Measurements from ENCODE around the gene PCBD2.

Gene PCBD2

DNA sequence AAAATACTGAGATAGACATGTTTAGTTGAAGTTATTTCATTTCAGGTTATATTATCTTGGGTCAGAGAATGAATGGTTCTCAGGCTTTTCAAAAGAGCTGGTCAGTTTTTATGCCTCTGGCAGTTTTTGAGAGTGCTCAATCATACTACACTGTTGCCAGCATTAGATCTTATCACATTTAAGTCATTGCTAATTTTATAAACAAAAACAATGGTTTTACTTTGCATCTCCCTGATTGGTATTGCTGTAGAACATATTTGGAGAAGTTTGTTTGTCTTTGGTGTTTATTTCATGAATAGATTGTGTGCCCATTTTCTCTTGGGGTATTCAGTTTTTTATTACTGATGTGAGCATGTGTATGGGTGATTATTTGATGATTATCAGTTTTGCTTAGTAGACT is 64.2 kb downstream of the PCBD2 start:
- no peaks in the 10 kb centered on the region for H3K27me3 ChIP-seq (ENCODE audit: insufficient read depth, low read length)
- no peak for TF ChIP-seq CTCF (IDR thresholded peaks at IDR 0.05; ENCODE audit: low read length)
- no peak for TF ChIP-seq EZH2 (IDR thresholded peaks at IDR 0.05; ENCODE audit: borderline replicate concordance, low read length)
- no peak overlapping the region for H3K27ac ChIP-seq (ENCODE audit: low read depth, low read length, poor library complexity, severe bottlenecking)

DNA sequence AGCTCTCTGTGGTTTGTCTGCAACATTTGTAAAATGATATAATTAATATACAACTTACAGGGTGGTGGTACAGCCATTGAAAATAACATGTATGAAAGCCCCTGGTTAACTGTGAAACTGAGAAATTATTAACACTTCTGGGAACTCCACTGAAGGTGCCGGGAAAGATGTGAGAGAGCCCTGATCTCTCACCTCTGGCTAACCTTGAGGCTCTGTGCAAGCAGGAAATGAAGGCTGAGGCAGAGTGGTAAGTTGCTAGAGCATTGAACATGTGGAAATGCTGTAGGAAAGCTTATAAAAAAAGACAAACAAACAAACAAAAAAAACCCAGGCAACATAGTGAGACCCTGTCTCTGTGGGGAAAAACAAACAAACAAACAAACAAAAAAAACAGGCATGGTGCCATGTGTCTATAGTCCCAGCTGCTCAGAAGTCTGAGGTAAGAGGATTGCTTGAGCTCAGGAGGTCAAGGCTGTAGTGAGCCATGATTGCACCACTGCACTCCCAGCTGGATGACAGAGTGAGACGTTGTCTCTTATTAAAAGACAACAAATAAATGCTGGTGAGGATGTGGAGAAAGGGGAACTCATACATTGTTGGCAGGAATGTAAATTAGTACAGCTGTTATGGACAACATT is 70.3 kb downstream of the PCBD2 start:
- no peaks in the 10 kb centered on the region for H3K27me3 ChIP-seq (ENCODE audit: insufficient read depth, low read length)
- H3F3A ChIP-seq (ENCODE audit: insufficient read depth, low read length): no peaks in the 10 kb centered on the region

More for the DNA sequence above, 64.2 kb downstream of the PCBD2 start:
- Histone ChIP-seq H3K9ac (ENCODE audit: low read length) (no peak overlapping the region), H3K79me2 (ENCODE audit: insufficient read depth, low read length) (no peaks in the 10 kb centered on the region), H3K4me1 (ENCODE audit: insufficient read depth, low read length, severe bottlenecking) (peaks cover 10% of the 10 kb centered on the region), H2AFZ (ENCODE audit: low read length) (no peak overlapping the region), H3K4me2 (ENCODE audit: low read length) (no peak overlapping the region), H4K20me1 (ENCODE audit: insufficient read depth, low read length) (no peaks in the 10 kb centered on the region), H3K36me3 (ENCODE audit: insufficient read depth, low read length) (no peaks in the 10 kb centered on the region), H3K9me2 (ENCODE audit: low read depth, low read length) (no peaks in the 10 kb centered on the region), H3K4me3 (ENCODE audit: low read depth, low read length, poor library complexity, severe bottlenecking) (no peak overlapping the region), H3K9me3 (ENCODE audit: low read length) (no peaks in the 10 kb centered on the region), H3F3A (ENCODE audit: insufficient read depth, low read length) (no peaks in the 10 kb centered on the region)

DNA sequence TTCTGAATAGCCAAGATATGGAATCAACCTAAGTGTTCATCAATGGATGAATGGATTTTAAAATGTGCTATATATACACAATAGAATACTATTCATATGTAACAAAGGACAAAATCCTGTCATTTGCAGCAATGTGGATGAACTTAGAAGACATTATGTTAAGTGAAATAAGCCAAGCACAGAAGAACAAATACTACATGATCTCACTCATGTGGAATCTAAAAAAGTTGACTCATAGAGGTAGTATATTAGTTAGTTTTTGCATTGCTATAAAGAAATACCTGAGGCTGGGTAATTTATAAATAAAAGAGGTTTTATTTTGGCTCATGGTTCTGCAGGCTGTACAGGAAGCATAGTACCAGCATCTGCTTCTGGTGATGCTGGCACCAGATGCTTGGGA is 70.9 kb downstream of the PCBD2 start:
- no peak overlapping the region for H3K9ac ChIP-seq (ENCODE audit: low read length)
- H3K9me3 ChIP-seq (ENCODE audit: low read length): peaks cover 9% of the 10 kb centered on the region
- H3K4me1 ChIP-seq (ENCODE audit: insufficient read depth, low read length, severe bottlenecking): no peaks in the 10 kb centered on the region
- no peak for TF ChIP-seq CTCF (IDR thresholded peaks at IDR 0.05; ENCODE audit: low read length)
- no peak for TF ChIP-seq EZH2 (IDR thresholded peaks at IDR 0.05; ENCODE audit: borderline replicate concordance, low read length)
- H3K9me2 ChIP-seq (ENCODE audit: low read depth, low read length): no peaks in the 10 kb centered on the region
- no peaks in the 10 kb centered on the region for H3K79me2 ChIP-seq (ENCODE audit: insufficient read depth, low read length)
- H2AFZ ChIP-seq (ENCODE audit: low read length): no peak overlapping the region
- no peaks in the 10 kb centered on the region for H3F3A ChIP-seq (ENCODE audit: insufficient read depth, low read length)
- H3K27me3 ChIP-seq (ENCODE audit: insufficient read depth, low read length): no peaks in the 10 kb centered on the region
- no peak overlapping the region for H3K4me3 ChIP-seq (ENCODE audit: low read depth, low read length, poor library complexity, severe bottlenecking)
- no peaks in the 10 kb centered on the region; the same call in 1 of the 2 replicates for H3K36me3 ChIP-seq (ENCODE audit: insufficient read depth, low read length)
- no peak overlapping the region for H3K27ac ChIP-seq (ENCODE audit: low read depth, low read length, poor library complexity, severe bottlenecking)
- H4K20me1 ChIP-seq (ENCODE audit: insufficient read depth, low read length): no peaks in the 10 kb centered on the region
- no peak overlapping the region for H3K4me2 ChIP-seq (ENCODE audit: low read length)

More for the DNA sequence above, 70.3 kb downstream of the PCBD2 start:
- H3K4me2 ChIP-seq (ENCODE audit: low read length): no peak overlapping the region
- no peaks in the 10 kb centered on the region for H3K9me2 ChIP-seq (ENCODE audit: low read depth, low read length)
- H3K27ac ChIP-seq (ENCODE audit: low read depth, low read length, poor library complexity, severe bottlenecking): no peak overlapping the region
- H3K4me3 ChIP-seq (ENCODE audit: low read depth, low read length, poor library complexity, severe bottlenecking): no peak overlapping the region
- no peaks in the 10 kb centered on the region for H3K4me1 ChIP-seq (ENCODE audit: insufficient read depth, low read length, severe bottlenecking)
- H3K9ac ChIP-seq (ENCODE audit: low read length): no peak overlapping the region
- no peak for TF ChIP-seq EZH2 (IDR thresholded peaks at IDR 0.05; ENCODE audit: borderline replicate concordance, low read length)
- no peak for TF ChIP-seq CTCF (IDR thresholded peaks at IDR 0.05; ENCODE audit: low read length)
- peaks cover 9% of the 10 kb centered on the region for H3K9me3 ChIP-seq (ENCODE audit: low read length)
- no peak overlapping the region for H2AFZ ChIP-seq (ENCODE audit: low read length)
- H3K36me3 ChIP-seq (ENCODE audit: insufficient read depth, low read length): no peaks in the 10 kb centered on the region; the same call in 1 of the 2 replicates
- H4K20me1 ChIP-seq (ENCODE audit: insufficient read depth, low read length): no peaks in the 10 kb centered on the region
- no peaks in the 10 kb centered on the region for H3K79me2 ChIP-seq (ENCODE audit: insufficient read depth, low read length)
